Neural cell (in vitro differentiated cells): ENCODE measurements around the gene ABCA1.

Source experiments
- EP300 ChIP-seq: fragments of 450-650 bp; conservative IDR thresholded peaks from 2 replicates; pipeline ENCODE4 v1.6.1; 2014; ENCODE audit warnings: antibody characterized with exemption, mild to moderate bottlenecking, moderate library complexity; ENCODE audit not compliant: poor library complexity, severe bottlenecking
- EZH2 ChIP-seq: fragments of 200-600, 300-800 bp; shearing (Covaris generic), sonication (generic); IDR thresholded peaks from 2 replicates; pipeline ENCODE4 v1.6.1; 2014; ENCODE audit warnings: antibody characterized with exemption, low read length, borderline replicate concordance, mild to moderate bottlenecking; ENCODE audit not compliant: insufficient read depth, poor library complexity, severe bottlenecking
- POLR2AphosphoS5 ChIP-seq: IDR thresholded peaks from 2 replicates; pipeline ENCODE4 v1.6.1; 2012
- RAD21 ChIP-seq: fragments of 450-650 bp; conservative IDR thresholded peaks from 2 replicates; pipeline ENCODE4 v1.6.1; 2014; ENCODE audit warnings: antibody characterized with exemption, mild to moderate bottlenecking, moderate library complexity
- SMC3 ChIP-seq: fragments of 450-650 bp; conservative IDR thresholded peaks from 2 replicates; pipeline ENCODE4 v1.6.1; 2014; ENCODE audit warnings: antibody characterized with exemption, mild to moderate bottlenecking, moderate library complexity; ENCODE audit not compliant: poor library complexity
- TAF1 ChIP-seq: IDR thresholded peaks from 2 replicates; pipeline ENCODE4 v1.6.1; 2012; ENCODE audit warnings: low read depth
- TF ChIP-seq, protein P1 (sequence below): fragments of 450-650 bp; IDR thresholded peaks from 2 replicates; pipeline ENCODE4 v1.5.1; 2014; ENCODE audit warnings: antibody characterized with exemption, mild to moderate bottlenecking, moderate library complexity; ENCODE audit not compliant: poor library complexity, severe bottlenecking
- TF ChIP-seq, protein P2 (sequence below): IDR thresholded peaks from 2 replicates; pipeline ENCODE4 v1.6.1; 2012; ENCODE audit warnings: borderline replicate concordance

DNA sequence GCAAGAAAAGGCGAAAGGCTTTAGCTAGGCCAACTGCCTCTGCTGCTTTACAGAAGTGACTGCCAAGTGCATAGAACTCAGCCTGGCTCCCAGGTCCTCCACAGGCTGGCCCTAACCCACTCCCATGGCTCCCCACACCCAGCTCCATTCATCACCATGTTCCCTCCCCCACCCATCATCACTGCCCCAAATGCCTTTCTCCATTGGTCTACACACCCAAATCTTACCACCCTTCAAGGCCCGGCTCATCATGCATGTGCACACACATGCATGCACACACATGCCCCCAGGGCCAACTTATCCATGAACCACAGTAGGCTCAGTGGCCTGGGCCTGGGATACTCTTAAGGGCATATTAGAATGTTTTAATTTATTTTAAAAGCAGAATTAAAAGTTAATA, 44.8 kb downstream of the ABCA1 start:
- TF ChIP-seq, protein P1, sequence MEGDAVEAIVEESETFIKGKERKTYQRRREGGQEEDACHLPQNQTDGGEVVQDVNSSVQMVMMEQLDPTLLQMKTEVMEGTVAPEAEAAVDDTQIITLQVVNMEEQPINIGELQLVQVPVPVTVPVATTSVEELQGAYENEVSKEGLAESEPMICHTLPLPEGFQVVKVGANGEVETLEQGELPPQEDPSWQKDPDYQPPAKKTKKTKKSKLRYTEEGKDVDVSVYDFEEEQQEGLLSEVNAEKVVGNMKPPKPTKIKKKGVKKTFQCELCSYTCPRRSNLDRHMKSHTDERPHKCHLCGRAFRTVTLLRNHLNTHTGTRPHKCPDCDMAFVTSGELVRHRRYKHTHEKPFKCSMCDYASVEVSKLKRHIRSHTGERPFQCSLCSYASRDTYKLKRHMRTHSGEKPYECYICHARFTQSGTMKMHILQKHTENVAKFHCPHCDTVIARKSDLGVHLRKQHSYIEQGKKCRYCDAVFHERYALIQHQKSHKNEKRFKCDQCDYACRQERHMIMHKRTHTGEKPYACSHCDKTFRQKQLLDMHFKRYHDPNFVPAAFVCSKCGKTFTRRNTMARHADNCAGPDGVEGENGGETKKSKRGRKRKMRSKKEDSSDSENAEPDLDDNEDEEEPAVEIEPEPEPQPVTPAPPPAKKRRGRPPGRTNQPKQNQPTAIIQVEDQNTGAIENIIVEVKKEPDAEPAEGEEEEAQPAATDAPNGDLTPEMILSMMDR, result no peak
- no peak for TF ChIP-seq EZH2
- no peak for TF ChIP-seq TAF1
- TF ChIP-seq POLR2AphosphoS5, result no peak
- TF ChIP-seq, protein P2, sequence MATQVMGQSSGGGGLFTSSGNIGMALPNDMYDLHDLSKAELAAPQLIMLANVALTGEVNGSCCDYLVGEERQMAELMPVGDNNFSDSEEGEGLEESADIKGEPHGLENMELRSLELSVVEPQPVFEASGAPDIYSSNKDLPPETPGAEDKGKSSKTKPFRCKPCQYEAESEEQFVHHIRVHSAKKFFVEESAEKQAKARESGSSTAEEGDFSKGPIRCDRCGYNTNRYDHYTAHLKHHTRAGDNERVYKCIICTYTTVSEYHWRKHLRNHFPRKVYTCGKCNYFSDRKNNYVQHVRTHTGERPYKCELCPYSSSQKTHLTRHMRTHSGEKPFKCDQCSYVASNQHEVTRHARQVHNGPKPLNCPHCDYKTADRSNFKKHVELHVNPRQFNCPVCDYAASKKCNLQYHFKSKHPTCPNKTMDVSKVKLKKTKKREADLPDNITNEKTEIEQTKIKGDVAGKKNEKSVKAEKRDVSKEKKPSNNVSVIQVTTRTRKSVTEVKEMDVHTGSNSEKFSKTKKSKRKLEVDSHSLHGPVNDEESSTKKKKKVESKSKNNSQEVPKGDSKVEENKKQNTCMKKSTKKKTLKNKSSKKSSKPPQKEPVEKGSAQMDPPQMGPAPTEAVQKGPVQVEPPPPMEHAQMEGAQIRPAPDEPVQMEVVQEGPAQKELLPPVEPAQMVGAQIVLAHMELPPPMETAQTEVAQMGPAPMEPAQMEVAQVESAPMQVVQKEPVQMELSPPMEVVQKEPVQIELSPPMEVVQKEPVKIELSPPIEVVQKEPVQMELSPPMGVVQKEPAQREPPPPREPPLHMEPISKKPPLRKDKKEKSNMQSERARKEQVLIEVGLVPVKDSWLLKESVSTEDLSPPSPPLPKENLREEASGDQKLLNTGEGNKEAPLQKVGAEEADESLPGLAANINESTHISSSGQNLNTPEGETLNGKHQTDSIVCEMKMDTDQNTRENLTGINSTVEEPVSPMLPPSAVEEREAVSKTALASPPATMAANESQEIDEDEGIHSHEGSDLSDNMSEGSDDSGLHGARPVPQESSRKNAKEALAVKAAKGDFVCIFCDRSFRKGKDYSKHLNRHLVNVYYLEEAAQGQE, result no peak
- no peak for TF ChIP-seq RAD21
- TF ChIP-seq SMC3, result no peak
- TF ChIP-seq EP300, result no peak
